BLaER1 treated with 17β-estradiol and CSF1 and Interleukin-3, amounts not matched to agents 10 nM and 100 nM (cell line): Measurements from ENCODE around the gene FLT3LG.

Experiments used
- H3K27ac ChIP-seq, 11 experiments: shearing (Covaris generic); formaldehyde crosslinking; 2 replicates each; pipeline ENCODE4 v1.8.1; 2022
- H3K27me3 ChIP-seq, 11 experiments: shearing (Covaris generic); formaldehyde crosslinking; 2 replicates each; pipeline ENCODE4 v1.8.1; 2022
- H3K36me3 ChIP-seq, 11 experiments: shearing (Covaris generic); formaldehyde crosslinking; 2 replicates each; pipeline ENCODE4 v1.8.1; 2022
- H3K4me1 ChIP-seq, 10 experiments: shearing (Covaris generic); formaldehyde crosslinking; 2 replicates each; pipeline ENCODE4 v1.8.1; 2022
- H3K4me2 ChIP-seq, 11 experiments: shearing (Covaris generic); formaldehyde crosslinking; 2 replicates each; pipeline ENCODE4 v1.8.1; 2022
- H3K4me3 ChIP-seq, 10 experiments: shearing (Covaris generic); formaldehyde crosslinking; 2 replicates each; pipeline ENCODE4 v1.8.1; 2022
- H3K9ac ChIP-seq, 11 experiments: shearing (Covaris generic); formaldehyde crosslinking; 2 replicates each; pipeline ENCODE4 v1.8.1; 2022
- H3K9me3 ChIP-seq, 11 experiments: shearing (Covaris generic); formaldehyde crosslinking; replicated peaks in 1 of 11; 2 replicates each; pipeline ENCODE4 v1.8.1; 2022
- H4K20me1 ChIP-seq, 11 experiments: shearing (Covaris generic); formaldehyde crosslinking; 2 replicates each; pipeline ENCODE4 v1.8.1; 2022
- Cebpa-rat ChIP-seq, 11 experiments: shearing (Covaris generic); IDR thresholded peaks; 2 replicates each; pipeline ENCODE4 v1.8.1; 2022

The FLT3LG gene

GRCh38 chr19:49430678-49431329, 43.2 kb upstream of the FLT3LG start:
- no peak overlapping the region for H3K27ac ChIP-seq
- no peaks in the 10 kb centered on the region for H3K36me3 ChIP-seq
- TF ChIP-seq Cebpa-rat (IDR thresholded peaks at IDR 0.05): no peak
- no peak overlapping the region for H3K4me3 ChIP-seq
- peaks cover 4 to 29% (median 18%) of the 10 kb centered on the region in 11 experiments; a peak in 15 of 22 replicates for H3K9me3 ChIP-seq
- peak overlapping the region in 3 of 11 experiments; percentile 9 to 16 (median 15); a peak in 3 of 22 replicates for H3K4me2 ChIP-seq
- H3K9ac ChIP-seq: no peak overlapping the region
- H3K4me1 ChIP-seq: peaks cover 16 to 48% (median 36%) of the 10 kb centered on the region in 10 experiments
- H3K27me3 ChIP-seq: peaks cover 100% of the 10 kb centered on the region in 11 experiments
- peaks cover 0 to 9% (median 0%) of the 10 kb centered on the region in 11 experiments; a peak in 5 of 22 replicates for H4K20me1 ChIP-seq

- peaks cover 100% of the 10 kb centered on the region in 11 experiments for H3K27me3 ChIP-seq
- no peak overlapping the region for H3K9ac ChIP-seq
- no peak overlapping the region for H3K27ac ChIP-seq
- peaks cover 4 to 32% (median 18%) of the 10 kb centered on the region in 11 experiments; a peak in 15 of 22 replicates for H3K9me3 ChIP-seq
- H3K4me1 ChIP-seq: peaks cover 10 to 43% (median 31%) of the 10 kb centered on the region in 10 experiments
- no peak for TF ChIP-seq Cebpa-rat (IDR thresholded peaks at IDR 0.05)
- H3K36me3 ChIP-seq: no peaks in the 10 kb centered on the region
- H3K4me2 ChIP-seq: peak overlapping the region in 2 of 11 experiments; percentile 9 to 15; a peak in 1 of 22 replicates
- H3K4me3 ChIP-seq: no peak overlapping the region
- peaks cover 0 to 10% (median 0%) of the 10 kb centered on the region in 11 experiments; a peak in 5 of 22 replicates for H4K20me1 ChIP-seq
Measured at GRCh38 chr19:49431330-49431749, 42.7 kb upstream of the FLT3LG start.

- Histone ChIP-seq H3K27me3 (peaks cover 100% of the 10 kb centered on the region in 11 experiments), H4K20me1 (peaks cover 0 to 10% (median 0%) of the 10 kb centered on the region in 11 experiments; a peak in 4 of 22 replicates), H3K36me3 (no peaks in the 10 kb centered on the region), H3K9me3 (peaks cover 4 to 35% (median 18%) of the 10 kb centered on the region in 11 experiments; a peak in 15 of 22 replicates), H3K4me2 (peak overlapping the region in 1 of 11 experiments; percentile 17; a peak in 1 of 22 replicates), H3K27ac (no peak overlapping the region), H3K4me3 (0 out of 20 replicates have a peak overlapping the region, but pooled peaks of 1 of the 10 experiments have one; percentile 7), H3K4me1 (peaks cover 8 to 32% (median 20%) of the 10 kb centered on the region in 10 experiments; a peak in 17 of 20 replicates), H3K9ac (no peak overlapping the region)
- no peak for TF ChIP-seq Cebpa-rat (IDR thresholded peaks at IDR 0.05)
Measured at GRCh38 chr19:49432141-49433073, 41.6 kb upstream of the FLT3LG start.

GRCh38 chr19:49433240-49433901, 40.6 kb upstream of the FLT3LG start:
- Histone ChIP-seq H3K4me2 (no peak overlapping the region), H3K27me3 (peaks cover 100% of the 10 kb centered on the region in 11 experiments)
- no peak for TF ChIP-seq Cebpa-rat (IDR thresholded peaks at IDR 0.05)

GRCh38 chr19:49434907-49435583, 39.0 kb upstream of the FLT3LG start:
- H3K27me3 ChIP-seq: peaks cover 100% of the 10 kb centered on the region in 11 experiments
- no peak for TF ChIP-seq Cebpa-rat (IDR thresholded peaks at IDR 0.05)

More at GRCh38 chr19:49433240-49433901, 40.6 kb upstream of the FLT3LG start:
- H3K36me3 ChIP-seq: no peaks in the 10 kb centered on the region
- peaks cover 0 to 12% (median 0%) of the 10 kb centered on the region in 11 experiments; a peak in 5 of 22 replicates for H4K20me1 ChIP-seq
- H3K9ac ChIP-seq: no peak overlapping the region
- H3K4me3 ChIP-seq: no peak overlapping the region
- H3K27ac ChIP-seq: no peak overlapping the region
- peaks cover 0 to 23% (median 11%) of the 10 kb centered on the region in 10 experiments; a peak in 14 of 20 replicates for H3K4me1 ChIP-seq
- H3K9me3 ChIP-seq: peaks cover 4 to 35% (median 18%) of the 10 kb centered on the region in 11 experiments; a peak in 15 of 22 replicates

GRCh38 chr19:49435670-49436069, 38.3 kb upstream of the FLT3LG start:
- Histone ChIP-seq H3K4me2 (no peak overlapping the region), H3K27me3 (peaks cover 100% of the 10 kb centered on the region in 11 experiments), H3K4me1 (peaks cover 0 to 15% (median 7%) of the 10 kb centered on the region in 10 experiments; a peak in 7 of 20 replicates), H3K36me3 (no peaks in the 10 kb centered on the region), H3K9me3 (peaks cover 4 to 35% (median 18%) of the 10 kb centered on the region in 11 experiments; a peak in 15 of 22 replicates), H4K20me1 (peaks cover 0 to 20% (median 3%) of the 10 kb centered on the region in 11 experiments; a peak in 8 of 22 replicates), H3K27ac (no peak overlapping the region), H3K4me3 (no peak overlapping the region), H3K9ac (no peak overlapping the region)
- no peak for TF ChIP-seq Cebpa-rat (IDR thresholded peaks at IDR 0.05)

More at GRCh38 chr19:49434907-49435583, 39.0 kb upstream of the FLT3LG start:
- Histone ChIP-seq H3K36me3 (no peaks in the 10 kb centered on the region), H3K9me3 (peaks cover 4 to 35% (median 18%) of the 10 kb centered on the region in 11 experiments; a peak in 15 of 22 replicates), H3K27ac (no peak overlapping the region), H3K4me3 (no peak overlapping the region), H3K9ac (no peak overlapping the region), H3K4me2 (no peak overlapping the region), H4K20me1 (peaks cover 0 to 13% (median 0%) of the 10 kb centered on the region in 11 experiments; a peak in 6 of 22 replicates), H3K4me1 (peaks cover 0 to 19% (median 9%) of the 10 kb centered on the region in 10 experiments; a peak in 8 of 20 replicates)

GRCh38 chr19:49436381-49437017, 37.5 kb upstream of the FLT3LG start:
- Histone ChIP-seq H3K36me3 (no peaks in the 10 kb centered on the region), H3K4me1 (peaks cover 0 to 15% (median 6%) of the 10 kb centered on the region in 10 experiments; a peak in 9 of 20 replicates), H3K9ac (no peak overlapping the region), H3K27me3 (peaks cover 100% of the 10 kb centered on the region in 11 experiments), H3K4me3 (no peak overlapping the region), H3K4me2 (no peak overlapping the region), H3K9me3 (peaks cover 4 to 31% (median 18%) of the 10 kb centered on the region in 11 experiments; a peak in 15 of 22 replicates), H4K20me1 (peaks cover 0 to 26% (median 4%) of the 10 kb centered on the region in 11 experiments; a peak in 8 of 22 replicates), H3K27ac (no peak overlapping the region)
- no peak for TF ChIP-seq Cebpa-rat (IDR thresholded peaks at IDR 0.05)
